GM12878 (cell line): Measurements from ENCODE around the gene NAB1. TPM values are rescaled to one million over a fixed set of nuclear protein-coding genes. Genes with fewer than 3 reads are reported as not detected.

Experiments used
- ATF3 ChIP-seq: IDR thresholded peaks from 2 replicates; pipeline ENCODE4 v1.6.1; 2011; ENCODE audit warnings: low read depth, mild to moderate bottlenecking, low read length, moderate library complexity, borderline replicate concordance; ENCODE audit errors: extremely low read depth
- CHD2 ChIP-seq: IDR thresholded peaks from 2 replicates; pipeline ENCODE4 v1.6.1; 2011; ENCODE audit warnings: low read depth, low read length, improper control_type of control experiment, borderline replicate concordance
- EZH2 ChIP-seq: IDR thresholded peaks from 2 replicates; pipeline ENCODE4 v1.6.1; 2012; ENCODE audit warnings: low read depth, mild to moderate bottlenecking, control low read depth, inconsistent platforms, low read length, borderline replicate concordance; ENCODE audit not compliant: control insufficient read depth
- IRF4 ChIP-seq: IDR thresholded peaks from 2 replicates; pipeline ENCODE4 v1.6.1; 2011; ENCODE audit warnings: low read depth, low read length
- KAT2A ChIP-seq: conservative IDR thresholded peaks from 2 replicates; pipeline ENCODE4 v1.6.1; 2011; ENCODE audit warnings: low read depth, low read length; ENCODE audit not compliant: control insufficient read depth
- KLF5 ChIP-seq: fragments of 450-650 bp; IDR thresholded peaks from 2 replicates; pipeline ENCODE4 v1.6.1; 2014; ENCODE audit warnings: mild to moderate bottlenecking; ENCODE audit not compliant: partially characterized antibody
- LARP7 ChIP-seq: fragments of 450-650 bp; IDR thresholded peaks from 2 replicates; pipeline ENCODE4 v1.6.1; 2017; ENCODE audit warnings: mild to moderate bottlenecking
- MTA2 ChIP-seq: fragments of 450-650 bp; IDR thresholded peaks from 2 replicates; pipeline ENCODE4 v1.6.1; 2016; ENCODE audit warnings: low read depth, mild to moderate bottlenecking, moderate library complexity
- POLR2AphosphoS2 ChIP-seq: IDR thresholded peaks from 2 replicates; pipeline ENCODE4 v1.6.1; 2011; ENCODE audit warnings: low read depth, mild to moderate bottlenecking, low read length, improper control_type of control experiment, moderate library complexity
- POU2F2 ChIP-seq: IDR thresholded peaks from 3 replicates; pipeline ENCODE4 v1.6.1; 2011; ENCODE audit warnings: low read depth, mild to moderate bottlenecking, low read length, borderline replicate concordance
- RB1 ChIP-seq: fragments of 450-650 bp; formaldehyde crosslinking; IDR thresholded peaks from 2 replicates; pipeline ENCODE4 v1.6.1; 2017; ENCODE audit warnings: mild to moderate bottlenecking, borderline replicate concordance
- SREBF2 ChIP-seq: IDR thresholded peaks from 2 replicates; pipeline ENCODE4 v1.6.1; 2012; ENCODE audit warnings: mild to moderate bottlenecking, low read length
- STAT1 ChIP-seq: fragments of 450-650 bp; conservative IDR thresholded peaks from 2 replicates; pipeline ENCODE4 v1.6.1; 2014; ENCODE audit warnings: antibody characterized with exemption, mild to moderate bottlenecking
- SUPT20H ChIP-seq: IDR thresholded peaks from 2 replicates; pipeline ENCODE4 v1.6.1; 2011; ENCODE audit warnings: low read depth, mild to moderate bottlenecking, low read length, moderate library complexity, borderline replicate concordance; ENCODE audit not compliant: control insufficient read depth
- TCF12 ChIP-seq: IDR thresholded peaks from 2 replicates; pipeline ENCODE4 v1.6.1; 2011; ENCODE audit warnings: low read depth, mild to moderate bottlenecking, low read length
- WRNIP1 ChIP-seq: IDR thresholded peaks from 2 replicates; pipeline ENCODE4 v1.6.1; 2011; ENCODE audit warnings: low read depth, low read length, improper control_type of control experiment, borderline replicate concordance
- YBX1 ChIP-seq: fragments of 450-650 bp; IDR thresholded peaks from 2 replicates; pipeline ENCODE4 v1.6.1; 2016; ENCODE audit warnings: antibody characterized with exemption
- ZBTB11 ChIP-seq: fragments of 450-650 bp; formaldehyde crosslinking; IDR thresholded peaks from 2 replicates; pipeline ENCODE4 v1.5.0; 2022; ENCODE audit warnings: mild to moderate bottlenecking, missing genetic modification characterization
- ZNF217 ChIP-seq: fragments of 450-650 bp; IDR thresholded peaks from 2 replicates; pipeline ENCODE4 v1.6.1; 2017; ENCODE audit warnings: antibody characterized with exemption, mild to moderate bottlenecking
- polyA plus RNA-seq, 11 experiments: library from polyadenylated mRNA; depleted of rRNA in 4 of 11; unstranded in 6 of 11; stranded (reverse) in 5 of 11; fragments of >200 nt; fragmentation: Nextera tagmentation in 4 of 11; fragmentation: Illumina TruSeq in 1 of 11; extraction: Ambion mirVana in 4 of 11; extraction: Trizol in 1 of 11; gene quantifications; 1 replicate in 1 of 11; 2 replicates in 10 of 11; pipeline versions ENCODE4 v1.2.1 to v1.2.3, GENCODE V29; 2011 to 2016; ENCODE audit warnings: inconsistent platforms in 2 of 11, missing spikeins in 2 of 11, low read depth in 1 of 11
- total RNA-seq, 4 experiments: library from RNA; depleted of rRNA in 3 of 4; stranded (reverse); fragments of >200 nt in 3 of 4; fragmentation: Illumina TruSeq in 1 of 4; extraction: Trizol in 1 of 4; gene quantifications; 2 replicates each; pipeline versions ENCODE4 v1.2.1 to v1.2.3, GENCODE V29; 2013 to 2021
- TF ChIP-seq, protein P1 (sequence below): fragments of 450-650 bp; IDR thresholded peaks from 2 replicates; pipeline ENCODE4 v1.6.1; 2016; ENCODE audit warnings: mild to moderate bottlenecking, moderate library complexity, borderline replicate concordance
- TF ChIP-seq, protein P2 (sequence below): fragments of 450-650 bp; conservative IDR thresholded peaks from 2 replicates; pipeline ENCODE4 v1.6.1; 2017; ENCODE audit warnings: mild to moderate bottlenecking, moderate library complexity
- TF ChIP-seq, protein P3 (sequence below): IDR thresholded peaks from 2 replicates; pipeline ENCODE4 v1.6.1; 2012; ENCODE audit warnings: low read depth, low read length, improper control_type of control experiment

Gene NAB1
- total and polyA plus RNA-seq, 10 of the 15 experiments (the other 5 are each of a cell fraction or from before 2014, with no cell fraction given) = 4.5 to 39.6 (median 23.0) TPM

DNA sequence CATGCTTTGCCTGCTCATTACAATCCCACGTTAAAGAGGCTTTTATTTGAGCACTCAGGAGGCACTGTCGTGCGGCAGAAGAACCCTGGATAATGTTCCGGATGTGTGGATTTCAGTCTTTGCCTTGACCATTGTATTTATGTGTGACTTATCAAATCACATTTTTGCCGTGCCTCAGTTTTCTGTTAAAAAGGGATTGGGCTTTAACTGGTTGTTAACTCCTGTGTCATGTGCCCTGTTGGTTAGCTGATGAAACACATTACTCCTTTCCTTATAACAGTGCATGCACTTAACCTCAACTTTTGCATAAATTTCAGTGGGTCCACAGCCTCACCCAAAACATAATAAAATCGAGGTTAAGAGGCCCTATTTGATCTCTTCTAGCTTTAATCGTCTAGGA, 52.7 kb downstream of the NAB1 start (continued):
- TF ChIP-seq ZNF217 (peak; percentile 56; the same call in 1 of the 2 replicates), RB1 (no peak), MTA2 (0 out of 2 replicates have a peak, but pooled peaks have one; percentile 46), YBX1 (no peak), EZH2 (no peak), IRF4 (no peak), POLR2AphosphoS2 (no peak), WRNIP1 (no peak), SUPT20H (no peak), SREBF2 (no peak), POU2F2 (peak; percentile 93; the same call in 2 of the 3 replicates), LARP7 (no peak), CHD2 (no peak), TCF12 (no peak), ATF3 (no peak), KAT2A (no peak), KLF5 (no peak), ZBTB11 (CRISPR knock-in tag) (no peak), STAT1 (no peak)
- TF ChIP-seq, protein P1, sequence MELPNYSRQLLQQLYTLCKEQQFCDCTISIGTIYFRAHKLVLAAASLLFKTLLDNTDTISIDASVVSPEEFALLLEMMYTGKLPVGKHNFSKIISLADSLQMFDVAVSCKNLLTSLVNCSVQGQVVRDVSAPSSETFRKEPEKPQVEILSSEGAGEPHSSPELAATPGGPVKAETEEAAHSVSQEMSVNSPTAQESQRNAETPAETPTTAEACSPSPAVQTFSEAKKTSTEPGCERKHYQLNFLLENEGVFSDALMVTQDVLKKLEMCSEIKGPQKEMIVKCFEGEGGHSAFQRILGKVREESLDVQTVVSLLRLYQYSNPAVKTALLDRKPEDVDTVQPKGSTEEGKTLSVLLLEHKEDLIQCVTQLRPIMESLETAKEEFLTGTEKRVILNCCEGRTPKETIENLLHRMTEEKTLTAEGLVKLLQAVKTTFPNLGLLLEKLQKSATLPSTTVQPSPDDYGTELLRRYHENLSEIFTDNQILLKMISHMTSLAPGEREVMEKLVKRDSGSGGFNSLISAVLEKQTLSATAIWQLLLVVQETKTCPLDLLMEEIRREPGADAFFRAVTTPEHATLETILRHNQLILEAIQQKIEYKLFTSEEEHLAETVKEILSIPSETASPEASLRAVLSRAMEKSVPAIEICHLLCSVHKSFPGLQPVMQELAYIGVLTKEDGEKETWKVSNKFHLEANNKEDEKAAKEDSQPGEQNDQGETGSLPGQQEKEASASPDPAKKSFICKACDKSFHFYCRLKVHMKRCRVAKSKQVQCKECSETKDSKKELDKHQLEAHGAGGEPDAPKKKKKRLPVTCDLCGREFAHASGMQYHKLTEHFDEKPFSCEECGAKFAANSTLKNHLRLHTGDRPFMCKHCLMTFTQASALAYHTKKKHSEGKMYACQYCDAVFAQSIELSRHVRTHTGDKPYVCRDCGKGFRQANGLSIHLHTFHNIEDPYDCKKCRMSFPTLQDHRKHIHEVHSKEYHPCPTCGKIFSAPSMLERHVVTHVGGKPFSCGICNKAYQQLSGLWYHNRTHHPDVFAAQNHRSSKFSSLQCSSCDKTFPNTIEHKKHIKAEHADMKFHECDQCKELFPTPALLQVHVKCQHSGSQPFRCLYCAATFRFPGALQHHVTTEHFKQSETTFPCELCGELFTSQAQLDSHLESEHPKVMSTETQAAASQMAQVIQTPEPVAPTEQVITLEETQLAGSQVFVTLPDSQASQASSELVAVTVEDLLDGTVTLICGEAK = no peak
- TF ChIP-seq, protein P2, sequence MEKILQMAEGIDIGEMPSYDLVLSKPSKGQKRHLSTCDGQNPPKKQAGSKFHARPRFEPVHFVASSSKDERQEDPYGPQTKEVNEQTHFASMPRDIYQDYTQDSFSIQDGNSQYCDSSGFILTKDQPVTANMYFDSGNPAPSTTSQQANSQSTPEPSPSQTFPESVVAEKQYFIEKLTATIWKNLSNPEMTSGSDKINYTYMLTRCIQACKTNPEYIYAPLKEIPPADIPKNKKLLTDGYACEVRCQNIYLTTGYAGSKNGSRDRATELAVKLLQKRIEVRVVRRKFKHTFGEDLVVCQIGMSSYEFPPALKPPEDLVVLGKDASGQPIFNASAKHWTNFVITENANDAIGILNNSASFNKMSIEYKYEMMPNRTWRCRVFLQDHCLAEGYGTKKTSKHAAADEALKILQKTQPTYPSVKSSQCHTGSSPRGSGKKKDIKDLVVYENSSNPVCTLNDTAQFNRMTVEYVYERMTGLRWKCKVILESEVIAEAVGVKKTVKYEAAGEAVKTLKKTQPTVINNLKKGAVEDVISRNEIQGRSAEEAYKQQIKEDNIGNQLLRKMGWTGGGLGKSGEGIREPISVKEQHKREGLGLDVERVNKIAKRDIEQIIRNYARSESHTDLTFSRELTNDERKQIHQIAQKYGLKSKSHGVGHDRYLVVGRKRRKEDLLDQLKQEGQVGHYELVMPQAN = no peak
- TF ChIP-seq, protein P3, sequence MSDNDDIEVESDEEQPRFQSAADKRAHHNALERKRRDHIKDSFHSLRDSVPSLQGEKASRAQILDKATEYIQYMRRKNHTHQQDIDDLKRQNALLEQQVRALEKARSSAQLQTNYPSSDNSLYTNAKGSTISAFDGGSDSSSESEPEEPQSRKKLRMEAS = no peak
